ENCODE data around the gene NDE1. TPM values are rescaled to one million over a fixed set of nuclear protein-coding genes. Genes with fewer than 3 reads are reported as not detected.

The NDE1 gene
- total and polyA plus RNA-seq, 8 donors, result 3.3 to 13.2 (median 5.9) TPM

DNA sequence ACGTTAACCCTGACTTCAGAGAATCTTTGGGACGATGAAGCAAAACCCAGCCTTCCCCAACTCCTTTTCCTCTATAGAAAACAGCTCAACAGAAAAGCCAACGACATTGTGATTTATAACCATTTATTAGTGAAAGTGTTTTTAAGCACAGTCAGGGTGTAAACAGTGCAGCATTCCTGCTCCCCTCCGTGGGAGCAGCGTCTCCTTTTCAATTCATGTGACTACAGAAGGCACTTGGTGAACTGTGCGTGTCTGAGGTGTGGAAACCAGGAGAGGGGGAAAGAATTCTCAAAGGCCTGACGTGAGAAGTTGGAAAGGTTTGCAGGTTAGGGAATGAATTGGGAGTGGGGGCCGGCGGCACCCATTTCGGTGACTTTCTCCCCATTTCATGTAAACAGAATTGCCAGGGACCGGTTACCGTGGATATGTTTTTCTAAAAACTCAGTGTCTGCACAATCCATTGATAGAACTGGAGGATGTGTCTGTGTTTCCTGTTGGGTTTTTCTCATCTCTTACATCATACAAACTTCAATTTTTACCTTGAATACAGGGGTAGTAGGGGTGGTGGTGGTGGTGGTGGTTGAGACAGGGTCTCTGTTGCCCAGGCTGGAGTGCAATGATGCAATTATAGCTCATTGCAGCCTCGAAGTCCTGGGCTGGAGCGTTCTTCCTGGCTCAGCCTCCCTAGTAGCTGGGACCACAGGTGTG, 53.1 kb downstream of the NDE1 start:
- Histone ChIP-seq H3K4me1 (no peaks in the 10 kb centered on the region), H3K4me3 (no peak overlapping the region), H3K9me3 (no peaks in the 10 kb centered on the region), H3K27ac (no peak overlapping the region), H3K36me3 (peaks cover 0 to 3% (median 0%) of the 10 kb centered on the region in 3 donors), H3K27me3 (no peaks in the 10 kb centered on the region)
- no peak for ATAC-seq
- intact Hi-C loops (cut with DNase I), result no loop called here
- no peak for FAIRE-seq
- 86 to 92% methylated on average over 14 of the region's 14 CpGs for WGBS, 2 donors
- TF ChIP-seq, protein P1, sequence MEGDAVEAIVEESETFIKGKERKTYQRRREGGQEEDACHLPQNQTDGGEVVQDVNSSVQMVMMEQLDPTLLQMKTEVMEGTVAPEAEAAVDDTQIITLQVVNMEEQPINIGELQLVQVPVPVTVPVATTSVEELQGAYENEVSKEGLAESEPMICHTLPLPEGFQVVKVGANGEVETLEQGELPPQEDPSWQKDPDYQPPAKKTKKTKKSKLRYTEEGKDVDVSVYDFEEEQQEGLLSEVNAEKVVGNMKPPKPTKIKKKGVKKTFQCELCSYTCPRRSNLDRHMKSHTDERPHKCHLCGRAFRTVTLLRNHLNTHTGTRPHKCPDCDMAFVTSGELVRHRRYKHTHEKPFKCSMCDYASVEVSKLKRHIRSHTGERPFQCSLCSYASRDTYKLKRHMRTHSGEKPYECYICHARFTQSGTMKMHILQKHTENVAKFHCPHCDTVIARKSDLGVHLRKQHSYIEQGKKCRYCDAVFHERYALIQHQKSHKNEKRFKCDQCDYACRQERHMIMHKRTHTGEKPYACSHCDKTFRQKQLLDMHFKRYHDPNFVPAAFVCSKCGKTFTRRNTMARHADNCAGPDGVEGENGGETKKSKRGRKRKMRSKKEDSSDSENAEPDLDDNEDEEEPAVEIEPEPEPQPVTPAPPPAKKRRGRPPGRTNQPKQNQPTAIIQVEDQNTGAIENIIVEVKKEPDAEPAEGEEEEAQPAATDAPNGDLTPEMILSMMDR (IDR thresholded peaks at IDR 0.05), result no peak
- no peak for DNase-seq

DNA sequence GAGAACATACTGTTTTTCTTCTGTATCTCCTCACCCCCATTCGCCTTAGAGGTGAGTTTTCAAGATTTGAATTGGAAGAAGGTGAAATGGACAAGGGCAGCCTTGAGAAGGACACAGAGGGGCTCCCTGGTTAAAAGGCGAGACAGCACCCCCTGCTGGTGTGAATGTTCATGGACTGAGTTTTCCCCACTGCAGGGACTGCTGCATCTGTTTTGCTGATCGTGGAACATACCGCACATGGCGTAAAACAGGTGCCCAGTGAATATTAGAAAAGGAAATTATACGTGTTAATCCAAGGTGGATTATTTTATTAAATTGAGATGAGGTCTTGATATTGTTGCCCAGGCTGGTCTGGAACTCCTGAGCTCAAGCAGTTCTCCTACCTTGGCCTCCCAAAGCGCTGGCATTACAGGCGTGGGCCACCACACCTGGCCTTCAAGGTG, 54.5 kb downstream of the NDE1 start:
- FAIRE-seq, result no peak
- no peaks in the 10 kb centered on the region for H3K4me1 ChIP-seq
- peak in 5 of 6 donors; percentile 38 to 82 (median 67) for DNase-seq
- WGBS, 2 donors, result 51 to 65% methylated on average over 8 of the region's 8 CpGs
- no peaks in the 10 kb centered on the region for H3K36me3 ChIP-seq
- no peaks in the 10 kb centered on the region for H3K27me3 ChIP-seq
- peak in 3 of 4 donors; percentile 84 to 89 (median 86) for ATAC-seq
- no peak overlapping the region for H3K4me3 ChIP-seq
- no peak overlapping the region for H3K27ac ChIP-seq
- TF ChIP-seq, protein P1 (IDR thresholded peaks at IDR 0.05), result peak; percentile 57 to 74 (median 65)
- H3K9me3 ChIP-seq, result no peaks in the 10 kb centered on the region
- intact Hi-C loops (cut with DNase I), result no loop called here

DNA sequence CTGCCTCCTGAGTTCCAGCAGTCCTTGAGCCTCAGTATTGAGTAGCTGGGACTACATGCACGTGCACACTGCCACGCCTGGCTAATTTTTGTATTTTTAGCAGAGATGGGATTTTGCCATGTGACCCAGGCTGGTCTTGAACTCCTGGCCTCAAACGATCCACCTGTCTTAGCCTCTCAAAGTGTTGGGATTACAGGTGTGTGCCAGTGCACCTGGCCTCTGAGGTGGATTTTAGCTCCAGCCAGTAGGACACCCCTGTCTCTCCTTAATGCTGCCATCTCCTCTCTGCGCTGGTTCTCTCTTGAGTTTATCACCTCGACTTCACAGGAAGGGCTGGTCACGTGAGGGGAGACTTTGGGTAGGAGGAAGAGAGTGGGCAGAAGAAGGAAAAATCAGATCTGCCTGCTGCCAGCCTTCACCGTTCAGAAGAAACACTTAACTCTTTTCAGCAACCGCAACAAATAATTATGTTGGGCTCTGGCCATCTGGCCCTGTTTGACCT, 55.1 kb downstream of the NDE1 start:
- Histone ChIP-seq H3K36me3 (no peaks in the 10 kb centered on the region), H3K4me1 (no peaks in the 10 kb centered on the region), H3K9me3 (no peaks in the 10 kb centered on the region), H3K27me3 (no peaks in the 10 kb centered on the region), H3K4me3 (no peak overlapping the region), H3K27ac (no peak overlapping the region)
- DNase-seq, result no peak
- intact Hi-C loops (cut with DNase I), result no loop called here
- no peak for FAIRE-seq
- WGBS, 2 donors, result 78 to 89% methylated on average over 8 of the region's 8 CpGs
- TF ChIP-seq, protein P1 (IDR thresholded peaks at IDR 0.05), result no peak
- ATAC-seq, result no peak

DNA sequence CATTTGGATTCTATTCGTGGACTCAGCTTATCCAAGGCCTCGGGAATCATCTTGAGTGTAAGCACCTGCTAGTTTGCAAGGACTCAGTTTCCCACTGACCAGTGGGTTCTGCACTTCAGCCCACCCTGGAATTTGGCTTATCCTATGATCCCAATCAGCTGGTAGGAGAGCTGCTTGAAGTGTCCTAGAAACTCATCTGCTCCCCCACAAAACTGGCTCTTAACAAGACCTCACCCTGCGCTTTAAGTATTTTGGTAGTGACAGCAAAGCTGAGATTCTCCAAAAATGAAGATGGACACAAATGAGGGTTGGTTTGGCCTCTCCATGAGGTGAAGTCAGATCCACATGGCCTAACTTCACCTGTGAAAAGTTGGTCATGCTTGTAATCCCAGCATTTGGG, 57.3 kb downstream of the NDE1 start:
- ATAC-seq (no peak), FAIRE-seq (no peak), DNase-seq (no peak)
- H3K27me3 ChIP-seq, result no peaks in the 10 kb centered on the region
- WGBS, 2 donors, result 75 to 85% methylated on average over 3 of the region's 3 CpGs
- intact Hi-C loops (cut with DNase I), result no loop called here
- no peaks in the 10 kb centered on the region for H3K9me3 ChIP-seq
- TF ChIP-seq, protein P1 (IDR thresholded peaks at IDR 0.05), result no peak
- H3K4me1 ChIP-seq, result no peaks in the 10 kb centered on the region
- H3K4me3 ChIP-seq, result no peak overlapping the region
- no peak overlapping the region for H3K27ac ChIP-seq
- no peaks in the 10 kb centered on the region for H3K36me3 ChIP-seq

DNA sequence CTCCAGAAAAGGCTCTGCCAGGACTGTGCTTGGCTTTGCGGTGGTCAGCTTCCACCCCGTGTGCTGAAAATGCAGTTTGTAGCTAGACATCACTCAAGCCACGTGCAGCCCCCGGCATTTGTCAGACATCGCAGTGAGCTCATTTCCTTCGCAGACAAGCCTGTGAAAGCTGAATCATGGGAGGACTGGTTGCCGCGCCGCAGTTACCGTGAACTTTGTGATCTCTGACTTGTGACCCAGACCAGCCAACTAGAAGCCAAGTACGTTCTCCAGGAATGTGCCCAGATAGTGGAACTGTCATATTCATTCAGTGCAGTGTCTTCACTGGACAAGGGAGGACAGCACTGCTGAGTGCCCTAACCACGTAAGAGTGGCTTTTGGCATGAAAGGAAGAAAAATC, 58.1 kb downstream of the NDE1 start:
- no peak overlapping the region for H3K27ac ChIP-seq
- no peak for FAIRE-seq
- H3K4me1 ChIP-seq, result no peaks in the 10 kb centered on the region
- 88 to 93% methylated on average over 12 of the region's 12 CpGs for WGBS, 2 donors
- no peaks in the 10 kb centered on the region for H3K9me3 ChIP-seq
- intact Hi-C loops (cut with DNase I), result no loop called here
- no peak for DNase-seq
- TF ChIP-seq, protein P1 (IDR thresholded peaks at IDR 0.05), result no peak
- H3K4me3 ChIP-seq, result no peak overlapping the region
- ATAC-seq, result no peak
- H3K27me3 ChIP-seq, result no peaks in the 10 kb centered on the region
- no peaks in the 10 kb centered on the region for H3K36me3 ChIP-seq
